Cardiac septum (tissue), 1 donor: ENCODE results near the gene EEIG1. TPM values are rescaled to one million over a fixed set of nuclear protein-coding genes. Genes with fewer than 3 reads are reported as not detected.
"Not testable (repeated sequence)": the region's sequence is repeated elsewhere in the genome, so short reads cannot be mapped to it uniquely, and the experiment has no call there.

Experiments
- DNase-seq: peaks from one replicate; pipeline ENCODE4 v3.0.0-alpha.2; 2020; ENCODE audit warnings: low spot score
- intact Hi-C: fragments of 100-400 bp; cut with DNase I; formaldehyde crosslinking; loops from one replicate; pipeline ENCODE4 v1.14.0; 2022
- long read RNA-seq: library from polyadenylated mRNA; unstranded; transcript quantifications from one replicate; pipeline ENCODE4 v2.0.0, GENCODE V29; 2021
- total RNA-seq: library from RNA; stranded (reverse); fragmentation: NEBNext Ultra II Directional; extraction: Animal tissue kit (Norgen Biotek cat#: 25700); gene quantifications from one replicate; pipeline ENCODE4 v1.2.1, GENCODE V29; 2021
- donor health status: DM: no; HTN: no; CAD: no.

EEIG1 gene
- 24.1 TPM for total RNA-seq
- long read RNA-seq, full-length matches to known transcripts: 3 of 44 reads
- long read RNA-seq, partial matches to known transcripts: 2 of 44 reads
- long read RNA-seq, other reads (novel, unspliced or antisense): 39 of 44 reads

- intact Hi-C loops: loop anchor here (2.0 kb wide), 1 partner anchor 30 kb away; no protein-coding TSS in a partner anchor
- peak; percentile 98 for DNase-seq
These were observed at the start of gene EEIG1 for GRCh38 chr9:127980706-127981558. TSS of gene EEIG1 (minus strand) at chr9:127980989. CDS start at chr9:127980137, 852 bp downstream.

GRCh38 chr9:128027705-128028104, 46.9 kb upstream of the EEIG1 start:
- intact Hi-C loops: no loop called here
- no peak for DNase-seq

GRCh38 chr9:128026773-128027541, 46.2 kb upstream of the EEIG1 start:
- DNase-seq: no peak
- intact Hi-C loops: no loop called here

GRCh38 chr9:128026255-128026772, 45.5 kb upstream of the EEIG1 start:
- intact Hi-C loops: no loop called here
- DNase-seq: no peak

GRCh38 chr9:128025736-128026135, 44.9 kb upstream of the EEIG1 start:
- intact Hi-C loops: no loop called here
- DNase-seq: no peak

- intact Hi-C loops: no loop called here
- DNase-seq: no peak
These were observed 44.0 kb upstream of the EEIG1 start for GRCh38 chr9:128024761-128025308.

GRCh38 chr9:128023671-128024070, 42.9 kb upstream of the EEIG1 start:
- intact Hi-C loops, DNase-seq: not testable (repeated sequence)

GRCh38 chr9:128022886-128023285, 42.1 kb upstream of the EEIG1 start:
- intact Hi-C loops: no loop called here
- DNase-seq: no peak

- intact Hi-C loops: no loop called here
- DNase-seq: no peak
These were observed 40.3 kb upstream of the EEIG1 start for GRCh38 chr9:128021098-128021497.

- intact Hi-C loops: no loop called here
These were observed 39.9 kb upstream of the EEIG1 start for GRCh38 chr9:128020692-128021091.

GRCh38 chr9:128015696-128016095, 34.9 kb upstream of the EEIG1 start:
- DNase-seq: no peak
- intact Hi-C loops: no loop called here

More at GRCh38 chr9:128020692-128021091, 39.9 kb upstream of the EEIG1 start:
- no peak for DNase-seq

GRCh38 chr9:128011071-128011817, 30.5 kb upstream of the EEIG1 start:
- peak; percentile 78 for DNase-seq
- intact Hi-C loops: no loop called here

GRCh38 chr9:128009639-128010038, 28.9 kb upstream of the EEIG1 start:
- intact Hi-C loops: no loop called here
- DNase-seq: no peak

- intact Hi-C loops: no loop called here
- no peak for DNase-seq
These were observed 27.4 kb upstream of the EEIG1 start for GRCh38 chr9:128008171-128008570.

GRCh38 chr9:128007566-128008138, 26.9 kb upstream of the EEIG1 start:
- intact Hi-C loops: no loop called here
- DNase-seq: no peak

GRCh38 chr9:128006332-128006996, 25.7 kb upstream of the EEIG1 start:
- DNase-seq: no peak
- intact Hi-C loops: no loop called here

- peak; percentile 78 for DNase-seq
- intact Hi-C loops: no loop called here
These were observed 25.1 kb upstream of the EEIG1 start for GRCh38 chr9:128005923-128006322.

- intact Hi-C loops: no loop called here
These were observed 23.3 kb upstream of the EEIG1 start for GRCh38 chr9:128003966-128004604.

More at GRCh38 chr9:128003966-128004604, 23.3 kb upstream of the EEIG1 start:
- no peak for DNase-seq
